NCI-H2227 (cell line): ENCODE measurements around the gene NECTIN3.

Experiments used
- DNase-seq: peaks from one replicate; lab custom pipeline; 2025; ENCODE audit not compliant: unreplicated experiment; lab: John Stamatoyannopoulos, UW

The NECTIN3 gene

DNA sequence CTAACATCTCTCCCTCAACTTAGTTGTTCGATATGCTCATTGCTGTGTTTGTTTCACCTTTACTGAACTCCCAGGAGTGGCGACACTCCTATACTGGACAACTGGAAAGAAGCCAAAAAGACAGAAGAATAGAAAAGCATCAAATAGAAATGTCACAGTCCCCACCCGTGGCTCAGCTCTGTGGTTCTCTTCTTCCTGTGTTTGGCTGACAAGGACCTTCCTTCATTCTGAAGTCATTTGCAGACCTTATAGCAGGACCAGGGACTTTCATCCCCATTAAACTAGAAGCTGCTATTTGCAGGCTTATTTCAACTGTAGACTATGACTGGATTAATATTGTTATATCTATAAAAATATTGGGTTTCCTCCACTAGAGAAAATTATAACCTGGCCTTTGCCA lies 125.9 kb downstream of the NECTIN3 start:
- DNase-seq, result no peak

DNA sequence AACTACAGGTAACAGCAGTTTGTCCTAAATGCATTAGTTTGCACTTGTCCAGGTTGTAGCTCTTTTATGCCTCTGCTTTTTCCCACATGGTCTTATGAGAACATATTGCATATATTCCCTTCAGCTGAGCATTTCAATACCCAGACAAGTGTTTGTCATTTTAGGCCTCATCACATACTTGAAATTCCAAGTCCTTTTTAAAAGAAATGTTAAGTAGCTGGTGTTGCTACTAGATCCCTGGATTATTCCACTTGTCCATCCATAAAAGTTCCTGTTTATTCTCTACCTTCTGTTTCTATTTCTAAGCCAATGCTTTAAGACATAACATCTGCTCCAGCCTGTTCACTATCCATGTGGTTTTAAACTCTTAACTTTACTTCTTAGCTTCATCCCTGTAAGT lies 128.4 kb downstream of the NECTIN3 start:
- no peak for DNase-seq

DNA sequence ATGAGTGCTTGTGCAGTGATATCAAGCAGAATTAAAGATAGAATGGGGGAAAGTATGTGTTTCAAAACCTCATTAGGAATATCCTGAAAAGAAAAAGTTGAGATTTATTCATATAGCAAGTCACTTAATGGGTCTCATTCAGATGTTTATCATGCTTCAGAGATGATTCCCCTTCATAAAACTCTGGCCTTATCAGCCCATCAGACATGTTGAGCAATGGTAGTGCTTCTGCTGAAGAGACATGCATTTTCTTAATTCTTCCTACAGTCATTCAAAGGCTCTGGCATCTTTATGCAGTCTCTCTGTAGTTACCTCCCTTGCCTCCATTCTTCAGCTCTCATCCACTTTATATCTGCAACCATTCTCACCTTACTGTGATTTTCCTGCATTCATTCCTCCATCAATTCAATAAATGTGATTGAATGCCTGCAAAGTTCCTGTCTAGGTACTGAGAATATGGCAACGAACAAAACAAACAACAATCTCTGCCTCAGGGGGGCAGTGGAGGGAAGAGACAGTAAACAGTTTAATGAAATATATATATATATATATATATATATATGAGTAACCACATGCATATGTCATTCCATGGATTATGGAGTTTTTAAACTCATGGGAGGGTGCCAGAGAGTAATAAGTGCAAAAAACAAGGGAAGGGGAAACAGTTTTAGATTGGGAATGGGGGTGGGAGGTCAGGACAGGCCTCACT lies 138.5 kb downstream of the NECTIN3 start:
- DNase-seq, result no peak

DNA sequence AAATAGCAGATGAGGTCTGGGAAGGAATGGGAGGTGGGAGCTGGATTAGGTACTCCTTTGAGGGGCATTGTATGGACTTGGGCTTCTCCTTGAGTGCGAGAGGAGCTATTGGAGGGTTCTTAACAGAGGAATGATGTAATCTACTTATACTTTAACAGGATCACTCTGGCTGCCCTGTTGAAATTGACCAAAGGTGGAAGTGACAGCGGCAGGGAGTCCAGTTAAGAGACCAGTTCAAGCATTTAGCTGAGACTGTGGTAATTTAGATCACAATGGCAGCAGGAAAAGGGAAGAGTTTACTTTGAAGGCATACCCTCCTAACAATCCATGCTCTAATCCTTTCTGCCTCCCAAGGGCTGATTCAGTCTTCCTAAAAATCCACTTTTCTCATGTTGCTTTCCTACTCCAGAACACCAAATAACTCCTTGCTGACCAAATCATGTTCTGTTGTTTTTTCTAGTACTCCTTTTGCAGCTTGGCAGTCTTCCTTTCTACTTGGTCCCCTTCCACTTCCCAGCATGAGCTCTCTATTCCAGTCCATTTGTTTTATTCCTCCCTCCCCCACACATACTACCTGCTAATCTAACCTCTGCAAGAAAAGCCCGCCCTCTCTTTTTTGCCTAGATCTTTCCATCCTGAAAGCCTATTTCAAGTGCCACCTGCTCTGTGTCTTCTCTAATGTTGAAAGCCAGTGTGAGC lies 139.4 kb downstream of the NECTIN3 start:
- no peak for DNase-seq

DNA sequence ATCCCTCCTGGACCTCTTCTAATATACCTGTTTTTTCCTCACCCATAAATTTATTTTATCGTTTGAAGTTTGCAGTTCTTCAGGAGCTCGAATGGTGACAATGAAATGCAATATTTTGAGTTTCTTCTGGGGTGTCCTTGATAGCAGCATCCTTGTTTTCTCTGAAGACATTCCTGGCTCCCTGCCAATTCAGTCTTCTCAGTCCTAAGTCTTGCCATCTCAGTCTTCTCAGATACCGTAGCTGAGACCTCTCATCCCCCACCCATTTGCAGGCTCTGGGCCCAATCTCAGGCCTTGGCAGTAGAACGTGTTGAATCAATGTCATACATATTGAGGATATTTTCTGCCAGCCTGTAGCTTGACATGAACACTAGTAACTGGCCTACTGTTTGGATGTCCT lies 140.9 kb downstream of the NECTIN3 start:
- no peak for DNase-seq

DNA sequence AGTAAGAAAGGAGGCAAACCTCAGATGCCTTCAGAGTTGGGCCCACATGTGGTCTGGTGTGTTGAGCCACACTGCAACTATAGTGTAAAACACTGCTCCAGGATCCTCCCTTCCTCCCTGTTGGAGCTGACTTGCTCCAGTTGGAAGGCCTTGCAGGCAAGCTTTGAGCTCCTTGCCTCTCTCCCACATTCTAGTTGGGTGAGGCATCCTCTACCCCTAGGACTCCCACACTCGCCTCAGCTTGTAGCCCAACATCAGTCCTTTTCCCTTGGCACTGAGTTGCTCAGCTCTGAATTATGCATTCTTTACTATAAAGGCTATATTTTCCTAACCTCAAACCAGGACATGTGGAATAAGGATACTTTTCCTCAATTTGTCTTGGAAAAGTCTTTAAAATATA lies 143.9 kb downstream of the NECTIN3 start:
- no peak for DNase-seq

DNA sequence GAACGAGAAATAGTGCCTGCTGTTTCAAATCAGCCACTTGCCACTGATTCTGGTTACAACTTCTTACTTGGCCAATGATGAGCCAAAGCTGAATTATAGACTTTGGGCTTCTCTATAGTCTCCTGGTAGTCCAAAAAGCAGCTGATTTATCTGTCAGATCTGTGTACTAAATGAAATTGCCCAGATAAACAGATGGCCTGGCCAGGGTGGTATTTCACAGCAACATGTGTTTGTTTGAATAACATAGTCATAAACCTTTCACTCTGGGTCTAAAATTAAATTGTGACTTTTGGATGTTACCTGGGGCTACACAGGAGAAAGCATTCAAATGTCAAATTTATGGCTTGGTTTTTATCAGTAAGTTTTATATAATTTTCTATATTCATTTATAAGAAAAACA lies 147.0 kb downstream of the NECTIN3 start:
- no peak for DNase-seq

DNA sequence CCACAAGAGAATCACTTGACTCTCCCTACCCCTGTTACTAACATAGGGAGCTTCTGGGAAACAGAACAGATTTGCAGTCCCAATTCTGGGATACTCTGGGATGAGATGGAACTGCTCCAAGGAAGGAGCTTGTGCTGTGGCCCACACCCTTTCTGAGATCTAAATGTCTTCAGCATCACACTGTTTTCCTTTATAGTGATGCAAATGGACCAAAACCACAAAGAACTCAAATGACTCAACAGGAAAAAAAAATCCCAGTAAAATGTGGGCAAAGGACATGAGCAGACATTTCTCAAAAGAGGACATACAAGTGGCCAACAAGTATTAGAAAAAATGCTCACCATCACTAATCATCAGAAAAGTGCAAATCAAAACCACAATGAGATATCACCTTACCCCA lies 155.6 kb downstream of the NECTIN3 start:
- DNase-seq, result no peak

DNA sequence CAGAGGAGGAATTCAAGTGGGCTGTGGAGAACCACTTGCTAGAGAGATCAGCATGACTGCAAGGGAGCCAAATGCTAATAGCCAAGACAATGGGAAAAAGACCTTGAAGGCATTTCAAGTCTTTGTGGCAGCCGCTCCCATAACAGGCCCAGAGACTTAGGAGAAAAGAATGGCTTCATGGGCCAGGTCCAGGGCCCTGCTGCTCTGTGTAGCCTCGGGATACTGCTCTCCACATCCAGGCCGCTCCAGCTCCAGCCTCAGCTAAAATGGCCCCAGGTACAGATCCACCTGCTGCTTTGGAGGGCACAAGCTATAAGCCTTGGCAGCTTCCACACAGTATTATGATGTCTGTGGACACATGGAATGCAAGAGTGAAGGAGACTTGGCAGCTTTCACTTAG lies 157.7 kb downstream of the NECTIN3 start:
- DNase-seq, result no peak

DNA sequence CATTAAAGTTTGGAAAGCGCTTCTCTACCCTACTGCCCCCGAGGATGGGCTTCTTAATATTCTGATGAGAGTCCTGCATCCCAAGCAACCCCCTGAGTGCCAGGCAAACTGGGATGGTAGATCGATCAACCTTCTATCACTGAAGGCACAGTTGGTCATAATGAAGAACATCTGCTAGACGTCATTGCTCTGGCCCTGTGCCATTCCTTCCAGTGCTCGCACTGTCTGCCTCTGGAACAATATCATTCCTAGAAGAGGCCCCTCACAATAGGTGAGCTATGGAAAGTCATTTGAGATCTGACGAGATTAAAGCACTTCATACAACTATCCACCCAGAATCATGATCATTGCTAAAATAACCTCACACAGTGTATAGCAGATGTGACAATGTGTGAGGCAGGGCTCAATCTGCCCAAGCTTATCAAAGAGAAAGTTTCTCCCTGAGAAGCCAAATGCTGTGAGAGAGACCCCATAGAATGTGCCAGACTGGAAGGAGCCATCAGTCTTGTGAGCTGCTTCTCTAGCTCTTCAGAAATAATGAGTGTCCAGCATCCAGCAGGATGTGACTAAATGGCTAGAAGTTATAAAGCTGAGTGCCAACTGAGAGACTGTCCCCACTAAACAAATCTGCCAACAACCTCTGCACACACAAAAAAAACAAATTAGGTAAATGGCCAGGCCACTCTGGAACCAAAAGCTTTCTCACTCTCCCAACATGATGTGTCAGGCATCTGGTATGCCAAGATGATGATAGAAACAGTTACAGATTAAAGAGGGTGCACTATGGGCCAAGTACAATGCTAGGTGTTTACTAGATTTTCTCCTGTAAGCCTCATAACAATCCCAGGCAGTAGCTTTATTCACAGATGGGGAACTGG lies 165.5 kb downstream of the NECTIN3 start:
- no peak for DNase-seq

DNA sequence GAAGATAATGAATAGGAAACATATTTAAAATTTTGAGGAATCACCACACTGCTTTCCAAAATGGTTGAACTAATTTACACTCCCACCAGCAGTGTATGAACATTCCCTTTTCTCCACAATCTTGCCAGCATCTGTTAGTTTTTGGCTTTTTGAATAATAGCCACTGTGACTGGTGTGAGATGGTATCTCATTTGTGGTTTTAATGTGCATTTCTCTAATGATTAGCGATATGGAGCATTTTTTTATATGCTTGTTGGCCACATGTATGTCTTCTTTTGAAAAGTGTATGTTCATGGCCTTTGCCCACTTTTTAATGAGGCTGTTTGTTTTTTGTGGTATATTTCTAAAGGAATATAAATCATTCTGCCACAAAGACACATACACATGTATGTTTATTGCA lies 166.3 kb downstream of the NECTIN3 start:
- DNase-seq, result no peak

DNA sequence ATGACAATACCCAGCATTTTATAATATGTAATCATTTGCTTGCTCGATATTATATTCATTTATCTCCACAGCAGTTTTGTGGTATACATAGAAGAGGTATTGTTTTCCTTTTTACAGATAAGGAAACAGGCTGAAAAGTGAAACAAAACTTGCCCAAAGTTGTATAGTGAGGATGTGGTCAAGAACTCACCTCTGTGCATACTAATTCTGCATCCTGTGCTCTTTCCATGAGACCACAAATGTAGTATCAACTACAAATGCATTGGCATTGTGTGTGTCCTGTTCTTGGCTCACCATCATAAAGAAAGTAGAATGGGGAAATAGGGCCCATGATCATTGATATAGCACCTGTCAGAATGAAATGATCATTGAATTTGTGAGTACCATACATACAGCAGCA lies 167.3 kb downstream of the NECTIN3 start:
- no peak for DNase-seq

DNA sequence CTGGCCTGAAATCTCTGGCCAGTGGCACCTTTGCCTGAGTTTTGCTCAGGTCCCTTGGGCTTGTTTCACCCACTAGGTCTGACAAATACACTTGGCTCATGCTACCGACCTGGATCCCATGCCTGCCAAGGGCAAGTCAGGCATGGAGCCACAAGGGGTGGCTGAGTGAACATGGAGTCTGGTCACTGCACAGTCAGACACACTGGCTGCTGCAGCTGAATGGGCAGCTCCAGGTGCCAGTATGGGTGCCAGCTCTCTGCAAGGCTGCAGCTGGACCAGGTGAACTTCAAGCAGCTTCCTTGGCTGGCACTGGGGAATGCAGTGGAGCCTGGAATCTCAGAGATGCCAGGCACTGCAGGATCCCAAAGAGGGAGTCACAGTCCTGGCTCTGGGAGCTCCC lies 170.3 kb downstream of the NECTIN3 start:
- DNase-seq, result no peak
